Subcutaneous adipose tissue (tissue), 4 donors: ENCODE data around the gene AGK. TPM values are rescaled to one million over a fixed set of nuclear protein-coding genes. Genes with fewer than 3 reads are reported as not detected.

Experiments used
- CTCF ChIP-seq: fragments of 450-650 bp; IDR thresholded peaks from one replicate; pipeline ENCODE4 v1.5.1; 2016; ENCODE audit warnings: low read depth, mild to moderate bottlenecking, control low read depth, antibody characterized with exemption, moderate library complexity
- total RNA-seq, 4 donors: library from RNA; depleted of rRNA; stranded (reverse); fragments of >200 nt; gene quantifications; one replicate each; pipeline ENCODE4 v1.1.0, GENCODE V29; 2016

The AGK gene
- total RNA-seq, 4 donors from 2014 or later, result 14.3 to 16.6 (median 15.6) TPM

DNA sequence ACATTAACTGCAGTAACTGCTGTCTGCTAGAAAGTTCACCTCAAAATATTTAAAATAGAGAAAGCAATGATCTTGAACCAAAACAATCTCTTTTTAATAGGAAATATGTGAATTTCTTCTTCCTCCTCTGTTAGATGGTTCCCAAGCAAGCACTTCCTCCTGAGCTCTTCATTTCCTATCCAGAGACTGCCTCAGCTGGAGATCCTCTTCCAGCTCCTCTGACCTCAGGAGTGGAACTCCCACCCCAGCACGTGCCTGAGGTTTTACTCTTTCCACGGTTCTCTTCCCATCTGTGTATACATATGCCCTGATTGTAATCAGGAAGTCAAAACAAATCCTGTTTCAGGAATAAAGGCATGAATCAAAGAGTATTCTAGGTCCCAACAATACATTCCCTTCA, 145.1 kb downstream of the AGK start:
- no peak for TF ChIP-seq CTCF

GRCh38 chr7:141697211-141697871, 146.1 kb downstream of the AGK start:
- no peak for TF ChIP-seq CTCF

- no peak for TF ChIP-seq CTCF
These were observed 147.2 kb downstream of the AGK start for GRCh38 chr7:141698247-141699015.

DNA sequence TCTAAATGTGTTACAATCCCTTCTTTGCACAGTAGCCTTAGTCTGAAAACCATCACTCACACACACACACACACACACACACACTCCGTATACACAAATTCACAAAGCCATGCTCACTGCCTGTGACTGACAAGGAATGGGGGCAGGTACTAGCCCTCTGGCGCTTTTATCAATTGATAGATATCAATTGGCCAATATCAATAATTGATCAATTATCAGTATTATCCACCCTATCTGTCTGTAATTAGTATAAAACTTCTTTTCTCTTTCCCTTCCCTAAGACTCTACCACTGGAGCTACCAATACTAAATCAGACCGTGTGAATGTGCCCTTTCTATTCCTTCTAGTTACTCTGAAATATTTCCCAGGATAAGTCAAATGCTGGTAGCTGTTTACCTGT, 148.7 kb downstream of the AGK start:
- TF ChIP-seq CTCF, result no peak

DNA sequence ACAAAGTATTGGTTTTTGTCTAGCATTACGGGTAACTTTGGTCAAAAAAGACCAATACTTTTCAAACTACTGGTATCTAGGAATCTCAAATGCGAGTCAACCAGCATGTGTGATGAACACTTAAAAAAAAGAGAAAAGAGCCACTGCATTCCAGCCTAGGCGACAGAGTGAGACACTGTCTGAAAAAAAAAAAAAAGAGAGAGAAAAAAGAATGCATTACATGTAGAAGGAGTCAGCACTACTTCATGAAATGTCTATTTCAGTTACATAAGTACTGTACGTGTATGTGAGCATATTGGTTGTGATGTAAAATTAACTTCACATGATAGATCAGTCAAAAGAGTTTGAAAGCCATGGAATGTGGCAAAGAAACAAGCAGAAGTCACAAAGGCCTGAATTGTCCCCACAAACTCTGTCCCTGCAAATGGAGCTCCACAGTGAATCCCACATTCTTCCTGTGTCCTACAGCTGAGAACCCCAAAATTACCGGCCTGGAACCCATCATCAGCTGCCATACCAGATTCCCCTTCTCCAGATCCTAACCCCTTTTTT, 149.2 kb downstream of the AGK start:
- TF ChIP-seq CTCF, result no peak

- TF ChIP-seq CTCF, result no peak
These were observed 149.7 kb downstream of the AGK start for GRCh38 chr7:141700848-141701371.

DNA sequence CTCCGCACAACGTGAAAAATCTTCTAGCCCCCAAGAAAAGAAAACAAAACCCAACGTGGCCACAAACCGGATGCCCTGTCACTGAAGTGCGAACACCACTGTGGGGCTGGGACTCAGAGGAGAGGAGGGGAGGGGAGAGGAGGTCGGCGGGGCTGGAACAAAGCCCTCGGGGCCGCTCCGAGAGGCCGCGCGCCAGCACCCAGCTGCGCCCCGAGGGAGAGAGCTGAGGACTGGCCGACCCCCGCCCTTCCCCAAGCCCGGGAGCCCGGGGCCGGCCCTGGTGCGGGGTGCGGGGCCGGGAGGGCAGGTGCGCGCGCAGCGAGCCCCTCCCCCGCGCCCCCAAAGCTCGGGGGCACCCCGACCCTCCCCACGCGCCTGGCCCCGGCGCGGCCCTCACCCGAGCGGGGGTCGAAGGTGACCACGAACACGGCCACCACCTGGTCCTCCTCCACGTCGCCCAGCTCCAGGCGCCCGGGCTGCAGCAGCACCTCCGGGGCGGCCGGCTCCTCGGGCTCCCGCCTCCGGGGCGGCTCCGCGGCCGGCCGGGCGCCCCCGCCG, 150.4 kb downstream of the AGK start:
- no peak for TF ChIP-seq CTCF
